Stimulated activated naive CD8-positive, alpha-beta T cell treated with anti-CD3 and anti-CD28 coated beads, Interleukin-15, Interleukin-2, amounts not matched to agents 100 ng/mL and 50 ng/mL, for 24 hours (primary cell): ENCODE data around the gene ENOX1.

ENCODE experiments used
- H3K27ac Mint-ChIP-seq: one replicate; pipeline ENCODE4 v1.8.0; 2021; ENCODE audit warnings: mild to moderate bottlenecking, mixed read lengths
- H3K27me3 Mint-ChIP-seq: one replicate; pipeline ENCODE4 v1.8.0; 2021; ENCODE audit warnings: mixed read lengths
- H3K36me3 Mint-ChIP-seq: one replicate; pipeline ENCODE4 v1.8.0; 2021; ENCODE audit warnings: low read depth, mixed read lengths
- H3K4me1 Mint-ChIP-seq: one replicate; pipeline ENCODE4 v1.8.0; 2021; ENCODE audit warnings: low read depth, mixed read lengths
- H3K4me3 Mint-ChIP-seq: one replicate; pipeline ENCODE4 v1.8.0; 2021; ENCODE audit warnings: mild to moderate bottlenecking, mixed read lengths
- H3K9me3 Mint-ChIP-seq: one replicate; pipeline ENCODE4 v1.8.0; 2021; ENCODE audit warnings: mixed read lengths

Gene ENOX1

GRCh38 chr13:43742911-43743310, 43.9 kb downstream of the ENOX1 start:
- no peak overlapping the region for H3K27ac Mint-ChIP-seq
- peaks cover 10% of the 10 kb centered on the region for H3K27me3 Mint-ChIP-seq

GRCh38 chr13:43737392-43737923, 49.3 kb downstream of the ENOX1 start:
- no peak overlapping the region for H3K4me3 Mint-ChIP-seq
- peaks cover 7% of the 10 kb centered on the region for H3K27me3 Mint-ChIP-seq
- H3K27ac Mint-ChIP-seq, result no peak overlapping the region
- H3K4me1 Mint-ChIP-seq, result no peaks in the 10 kb centered on the region
- no peaks in the 10 kb centered on the region for H3K36me3 Mint-ChIP-seq
- H3K9me3 Mint-ChIP-seq, result no peaks in the 10 kb centered on the region

More at GRCh38 chr13:43742911-43743310, 43.9 kb downstream of the ENOX1 start:
- no peak overlapping the region for H3K4me3 Mint-ChIP-seq
- no peaks in the 10 kb centered on the region for H3K36me3 Mint-ChIP-seq
- no peaks in the 10 kb centered on the region for H3K4me1 Mint-ChIP-seq
- no peaks in the 10 kb centered on the region for H3K9me3 Mint-ChIP-seq

DNA sequence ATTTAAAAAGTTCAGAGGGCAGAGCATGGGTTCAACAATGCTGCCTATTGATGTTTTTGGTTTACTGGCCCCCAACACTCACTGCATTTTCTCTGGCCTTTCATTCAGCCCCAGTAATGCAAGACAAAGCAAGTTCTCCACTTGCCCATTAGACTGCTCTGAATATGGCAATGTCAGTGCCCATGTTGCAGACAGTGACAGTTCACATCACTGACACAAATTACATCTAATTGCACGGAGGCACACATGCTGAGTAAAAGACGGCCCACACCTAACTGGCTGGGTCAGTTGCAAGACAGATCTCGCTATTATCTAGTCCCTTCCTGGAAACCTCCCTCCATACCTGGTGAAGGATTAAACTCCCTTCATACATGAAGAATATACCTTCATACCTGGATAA, 54.0 kb downstream of the ENOX1 start:
- Mint-ChIP-seq H3K4me3 (no peak overlapping the region), H3K36me3 (no peaks in the 10 kb centered on the region), H3K4me1 (no peaks in the 10 kb centered on the region), H3K27ac (no peak overlapping the region), H3K27me3 (peaks cover 9% of the 10 kb centered on the region), H3K9me3 (no peaks in the 10 kb centered on the region)

- H3K27ac Mint-ChIP-seq, result no peak overlapping the region
- no peaks in the 10 kb centered on the region for H3K36me3 Mint-ChIP-seq
- no peaks in the 10 kb centered on the region for H3K4me1 Mint-ChIP-seq
- peaks cover 9% of the 10 kb centered on the region for H3K27me3 Mint-ChIP-seq
- H3K9me3 Mint-ChIP-seq, result no peaks in the 10 kb centered on the region
- no peak overlapping the region for H3K4me3 Mint-ChIP-seq
These were observed 55.5 kb downstream of the ENOX1 start for GRCh38 chr13:43731296-43731695.

GRCh38 chr13:43730642-43731041, 56.1 kb downstream of the ENOX1 start:
- H3K9me3 Mint-ChIP-seq, result no peaks in the 10 kb centered on the region
- peaks cover 9% of the 10 kb centered on the region for H3K27me3 Mint-ChIP-seq
- no peaks in the 10 kb centered on the region for H3K36me3 Mint-ChIP-seq
- no peaks in the 10 kb centered on the region for H3K4me1 Mint-ChIP-seq
- no peak overlapping the region for H3K4me3 Mint-ChIP-seq
- no peak overlapping the region for H3K27ac Mint-ChIP-seq

DNA sequence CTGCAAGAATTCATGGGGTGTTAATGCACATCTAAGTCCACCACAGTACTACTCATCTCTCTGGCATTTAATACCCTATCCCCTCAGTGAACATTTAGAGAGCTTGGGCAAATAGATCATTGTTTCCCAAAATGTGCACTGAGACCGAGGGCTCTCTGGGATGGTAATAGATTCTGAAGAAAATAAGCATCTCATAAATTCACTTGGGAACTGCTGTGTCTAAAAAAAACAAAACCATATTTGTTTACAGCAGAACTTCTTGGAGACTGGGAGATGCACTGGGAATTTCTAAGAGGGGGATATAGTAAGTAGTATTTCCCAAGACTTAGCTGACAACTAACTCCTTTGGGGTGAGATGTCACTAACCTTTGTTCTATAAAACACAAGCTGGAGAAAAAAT, 58.4 kb downstream of the ENOX1 start:
- Mint-ChIP-seq H3K4me1 (no peaks in the 10 kb centered on the region), H3K27me3 (peaks cover 9% of the 10 kb centered on the region), H3K4me3 (no peak overlapping the region)

DNA sequence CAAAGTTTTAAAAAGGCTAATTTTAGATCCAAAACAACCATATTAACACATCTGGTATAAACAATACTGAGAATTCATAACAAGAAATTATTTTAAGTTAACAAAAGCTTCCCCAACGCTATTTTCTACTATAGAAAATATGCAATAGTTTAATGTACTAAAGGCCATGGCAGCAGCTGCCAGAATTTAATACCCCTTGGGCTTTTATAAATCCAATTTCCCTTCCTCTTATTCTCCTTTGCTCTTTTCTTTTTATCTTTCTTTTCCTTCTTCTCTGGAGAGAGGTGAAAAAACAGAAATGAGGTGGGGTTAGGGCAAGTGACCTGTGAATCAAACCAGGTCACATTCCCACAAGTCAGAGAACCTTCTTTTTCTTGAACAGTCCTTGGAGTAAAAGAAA, 58.9 kb downstream of the ENOX1 start:
- no peaks in the 10 kb centered on the region for H3K36me3 Mint-ChIP-seq

More for the DNA sequence above, 58.4 kb downstream of the ENOX1 start:
- no peaks in the 10 kb centered on the region for H3K9me3 Mint-ChIP-seq
- no peaks in the 10 kb centered on the region for H3K36me3 Mint-ChIP-seq
- no peak overlapping the region for H3K27ac Mint-ChIP-seq

DNA sequence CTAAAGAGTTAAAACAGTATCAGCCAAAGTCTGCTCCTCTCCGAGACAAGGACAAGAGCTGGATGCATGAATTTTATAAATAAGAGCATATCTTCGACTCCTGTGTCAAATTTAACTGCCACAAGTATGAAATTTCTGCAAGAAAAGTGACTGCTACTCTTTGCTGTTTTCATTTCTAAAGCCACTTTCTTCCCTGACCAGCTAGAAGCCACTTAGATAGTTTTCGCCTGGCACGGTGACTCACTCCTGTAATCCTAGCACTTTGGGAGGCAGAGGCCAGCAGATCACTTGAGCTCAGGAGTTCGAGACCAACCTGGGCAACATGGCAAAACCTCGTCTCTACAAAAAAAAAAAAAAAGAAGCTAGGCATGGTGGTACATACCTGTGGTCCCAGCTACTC, 61.3 kb downstream of the ENOX1 start:
- Mint-ChIP-seq H3K4me3 (no peak overlapping the region), H3K4me1 (no peaks in the 10 kb centered on the region), H3K36me3 (no peaks in the 10 kb centered on the region), H3K27ac (no peak overlapping the region), H3K27me3 (peaks cover 9% of the 10 kb centered on the region), H3K9me3 (no peaks in the 10 kb centered on the region)

More for the DNA sequence above, 58.9 kb downstream of the ENOX1 start:
- H3K4me1 Mint-ChIP-seq, result no peaks in the 10 kb centered on the region
- no peaks in the 10 kb centered on the region for H3K9me3 Mint-ChIP-seq
- H3K27me3 Mint-ChIP-seq, result peaks cover 9% of the 10 kb centered on the region
- no peak overlapping the region for H3K27ac Mint-ChIP-seq
- H3K4me3 Mint-ChIP-seq, result no peak overlapping the region

- Mint-ChIP-seq H3K4me1 (no peaks in the 10 kb centered on the region), H3K36me3 (no peaks in the 10 kb centered on the region), H3K4me3 (no peak overlapping the region), H3K27ac (no peak overlapping the region), H3K9me3 (no peaks in the 10 kb centered on the region), H3K27me3 (peaks cover 18% of the 10 kb centered on the region)
These were observed 65.9 kb downstream of the ENOX1 start for GRCh38 chr13:43720780-43721397.

DNA sequence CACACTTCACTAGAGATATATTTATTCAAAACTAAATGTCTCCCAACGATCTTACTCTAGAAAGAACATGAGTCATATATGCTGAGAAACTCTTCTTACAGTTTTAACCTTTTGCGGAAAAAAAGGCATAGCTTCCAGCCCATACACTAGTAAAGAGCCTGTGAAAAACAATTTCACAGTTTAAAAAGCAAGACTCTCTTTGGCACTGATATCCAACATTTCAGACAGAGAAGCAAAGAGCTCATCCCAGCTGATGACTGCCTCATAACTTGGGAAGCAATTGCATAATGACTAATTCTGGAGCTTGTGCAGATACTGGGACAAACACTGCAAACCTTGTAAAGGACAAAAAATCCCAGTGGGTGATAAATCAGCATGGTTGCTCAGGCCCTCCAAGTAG, 88.0 kb downstream of the ENOX1 start:
- Mint-ChIP-seq H3K4me3 (no peak overlapping the region), H3K4me1 (peaks cover 6% of the 10 kb centered on the region), H3K27ac (no peak overlapping the region), H3K27me3 (peaks cover 26% of the 10 kb centered on the region), H3K9me3 (no peaks in the 10 kb centered on the region), H3K36me3 (no peaks in the 10 kb centered on the region)

GRCh38 chr13:43698009-43698408, 88.8 kb downstream of the ENOX1 start:
- no peaks in the 10 kb centered on the region for H3K9me3 Mint-ChIP-seq
- peak overlapping the region; percentile 13 for H3K27ac Mint-ChIP-seq
- peaks cover 6% of the 10 kb centered on the region for H3K4me1 Mint-ChIP-seq
- peaks cover 26% of the 10 kb centered on the region for H3K27me3 Mint-ChIP-seq
- H3K4me3 Mint-ChIP-seq, result peak overlapping the region; percentile 8
- H3K36me3 Mint-ChIP-seq, result no peaks in the 10 kb centered on the region

- H3K4me1 Mint-ChIP-seq, result peaks cover 6% of the 10 kb centered on the region
- no peak overlapping the region for H3K4me3 Mint-ChIP-seq
- H3K27me3 Mint-ChIP-seq, result peaks cover 26% of the 10 kb centered on the region
- H3K9me3 Mint-ChIP-seq, result no peaks in the 10 kb centered on the region
- no peak overlapping the region for H3K27ac Mint-ChIP-seq
- H3K36me3 Mint-ChIP-seq, result no peaks in the 10 kb centered on the region
These were observed 89.4 kb downstream of the ENOX1 start for GRCh38 chr13:43697323-43697722.

DNA sequence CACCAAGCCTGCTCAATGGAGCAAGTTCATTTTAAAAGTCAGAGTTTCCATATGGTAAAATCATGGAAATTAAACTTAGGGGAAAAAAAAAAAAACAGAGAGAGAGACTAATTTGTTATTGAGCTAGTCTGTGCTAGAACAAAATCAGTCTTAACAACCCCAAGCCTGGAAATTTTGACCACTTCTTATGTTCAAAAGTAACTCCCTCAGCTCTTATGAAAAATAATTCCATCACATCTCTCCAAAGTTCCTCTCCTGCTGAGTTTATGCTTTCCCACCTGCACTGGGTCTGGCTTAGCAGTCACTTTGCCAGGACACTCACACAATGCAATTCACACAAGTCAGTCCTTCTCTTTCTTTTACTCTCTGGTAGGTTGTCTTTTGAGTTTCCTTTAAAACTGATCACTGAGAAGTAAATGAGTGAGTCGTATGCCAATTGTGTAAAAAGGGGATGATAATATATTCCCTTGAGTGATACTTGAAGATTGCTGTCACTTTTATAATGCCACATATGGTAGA, 92.6 kb downstream of the ENOX1 start:
- Mint-ChIP-seq H3K9me3 (no peaks in the 10 kb centered on the region), H3K27me3 (peaks cover 16% of the 10 kb centered on the region), H3K27ac (no peak overlapping the region), H3K4me3 (no peak overlapping the region), H3K36me3 (no peaks in the 10 kb centered on the region), H3K4me1 (peaks cover 6% of the 10 kb centered on the region)

GRCh38 chr13:43693639-43694038, 93.1 kb downstream of the ENOX1 start:
- Mint-ChIP-seq H3K36me3 (no peaks in the 10 kb centered on the region), H3K4me1 (peaks cover 6% of the 10 kb centered on the region), H3K27ac (no peak overlapping the region), H3K27me3 (peaks cover 15% of the 10 kb centered on the region), H3K4me3 (no peak overlapping the region), H3K9me3 (no peaks in the 10 kb centered on the region)

DNA sequence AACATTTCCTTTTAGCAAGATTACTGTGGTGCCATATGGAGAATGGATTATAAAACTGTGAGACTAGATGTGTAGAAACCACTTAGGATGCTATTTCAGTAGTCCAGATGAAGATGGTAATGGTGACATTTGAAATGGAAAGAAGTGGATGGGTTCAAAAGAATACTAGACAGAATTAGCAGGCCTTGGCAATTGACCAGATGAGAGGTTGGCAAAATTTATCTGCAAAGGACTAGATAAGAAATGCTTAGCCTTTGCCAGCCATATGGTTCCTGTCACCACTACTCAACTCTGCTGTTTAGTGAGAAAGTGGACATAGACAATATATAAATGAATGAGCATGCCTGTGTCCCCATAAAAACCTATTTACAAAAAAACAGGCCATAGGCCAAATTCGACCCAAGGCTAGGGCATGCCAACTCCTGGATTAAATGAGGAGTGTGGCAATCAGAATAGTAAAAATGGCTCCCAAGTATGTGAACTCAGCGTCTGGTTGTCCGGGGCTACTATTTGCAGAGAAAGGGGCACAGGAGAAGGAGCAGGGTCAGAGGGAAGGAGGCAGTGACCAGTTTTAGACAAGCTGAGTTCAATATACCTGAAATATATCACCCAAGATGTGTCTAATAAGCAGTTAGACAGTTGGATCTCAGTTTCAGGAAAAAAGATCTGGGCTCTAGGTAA, 98.4 kb downstream of the ENOX1 start:
- Mint-ChIP-seq H3K27ac (no peak overlapping the region), H3K4me3 (no peak overlapping the region), H3K27me3 (peaks cover 9% of the 10 kb centered on the region), H3K4me1 (no peaks in the 10 kb centered on the region), H3K36me3 (no peaks in the 10 kb centered on the region), H3K9me3 (no peaks in the 10 kb centered on the region)
